Calu3 (cell line): ENCODE measurements around the gene ING1. TPM values are rescaled to one million over a fixed set of nuclear protein-coding genes. Genes with fewer than 3 reads are reported as not detected.

ENCODE experiments used
- BruUV-seq: library from RNA; stranded (reverse); fragments of 400-500 nt; replicated peaks from 2 replicates; lab custom pipeline; 2021; lab: Mats Ljungman, UMichigan
- CTCF ChIA-PET: fragments of 300-600 bp; sonication (Branson Sonifier 250); formaldehyde crosslinking; loops from one replicate; lab custom pipeline; 2022; ENCODE audit warnings: antibody characterized with exemption; lab: Charles Lee
- DNase-seq: peaks from one replicate; pipeline ENCODE4 v3.0.0; 2022
- H3K27ac Mint-ChIP-seq: one replicate; pipeline ENCODE4 v1.8.0; 2022; ENCODE audit warnings: mixed read lengths; ENCODE audit not compliant: unreplicated experiment
- H3K27me3 Mint-ChIP-seq: one replicate; pipeline ENCODE4 v1.8.0; 2022; ENCODE audit warnings: mixed read lengths; ENCODE audit not compliant: unreplicated experiment
- H3K36me3 Mint-ChIP-seq: one replicate; pipeline ENCODE4 v1.8.0; 2022; ENCODE audit warnings: mild to moderate bottlenecking, moderate library complexity, mixed read lengths; ENCODE audit not compliant: insufficient read depth, unreplicated experiment
- H3K4me1 Mint-ChIP-seq: one replicate; pipeline ENCODE4 v1.8.0; 2022; ENCODE audit warnings: mild to moderate bottlenecking, low read depth, mixed read lengths; ENCODE audit not compliant: unreplicated experiment
- H3K4me3 Mint-ChIP-seq: one replicate; pipeline ENCODE4 v1.8.0; 2022; ENCODE audit warnings: mild to moderate bottlenecking, low read depth, moderate library complexity, mixed read lengths; ENCODE audit not compliant: unreplicated experiment
- H3K9me3 Mint-ChIP-seq: one replicate; pipeline ENCODE4 v1.8.0; 2022; ENCODE audit warnings: low read depth, mixed read lengths; ENCODE audit not compliant: unreplicated experiment
- CTCF ChIP-seq: fragments of 200-600 bp; IDR thresholded peaks from one replicate; pipeline ENCODE4 v1.8.0; 2022; ENCODE audit warnings: antibody characterized with exemption; ENCODE audit not compliant: unreplicated experiment
- intact Hi-C: fragments of 100-400 bp; cut with micrococcal nuclease; formaldehyde crosslinking; loops from one replicate; pipeline ENCODE4 v1.10.0; 2022; ENCODE audit not compliant: unreplicated experiment
- total RNA-seq: library from RNA; stranded (reverse); gene quantifications from 2 replicates; pipeline ENCODE4 v1.2.3, GENCODE V29; 2022

ING1 gene
- total RNA-seq, 1 experiment from 2014 or later, result 8.4 TPM

- no peak overlapping the region for H3K27ac Mint-ChIP-seq
- H3K4me1 Mint-ChIP-seq, result no peaks in the 10 kb centered on the region
- no TSS peak for BruUV-seq
- H3K4me3 Mint-ChIP-seq, result peak overlapping the region; percentile 65
- no peaks in the 10 kb centered on the region for H3K27me3 Mint-ChIP-seq
- intact Hi-C loops, result no loop called here
- TF ChIP-seq CTCF, result no peak
- peaks cover 9% of the 10 kb centered on the region for H3K36me3 Mint-ChIP-seq
- no peak for DNase-seq
- H3K9me3 Mint-ChIP-seq, result no peaks in the 10 kb centered on the region
- CTCF ChIA-PET, result no interaction called here
Measured at GRCh38 chr13:110705356-110705825, 8.1 kb upstream of the ING1 start.

GRCh38 chr13:110705826-110706569 lies 7.5 kb upstream of the ING1 start, which contains the start of gene CARS2:
Gene CARS2, minus strand, starts transcription at chr13:110706116. Its CDS starts 23 bp downstream, at chr13:110706093.
- intact Hi-C loops, result no loop called here
- H3K4me3 Mint-ChIP-seq, result peak within 1 kb of the TSS; percentile 65
- H3K36me3 Mint-ChIP-seq, result peaks cover 9% of the 10 kb centered on the region
- no peaks in the 10 kb centered on the region for H3K9me3 Mint-ChIP-seq
- no peaks in the 10 kb centered on the region for H3K27me3 Mint-ChIP-seq
- CTCF ChIA-PET, result no interaction called here
- no peak within 1 kb of the TSS for H3K27ac Mint-ChIP-seq
- BruUV-seq, result no TSS peak
- DNase-seq, result peak; percentile 80
- no peak for TF ChIP-seq CTCF
- no peaks in the 10 kb centered on the region for H3K4me1 Mint-ChIP-seq

- CTCF ChIA-PET, result no interaction called here
- BruUV-seq, result no TSS peak
Measured at GRCh38 chr13:110706570-110707372, 6.7 kb upstream of the ING1 start.

More at GRCh38 chr13:110706570-110707372, 6.7 kb upstream of the ING1 start:
- Mint-ChIP-seq H3K27me3 (no peaks in the 10 kb centered on the region), H3K27ac (no peak overlapping the region), H3K36me3 (peaks cover 10% of the 10 kb centered on the region), H3K4me1 (no peaks in the 10 kb centered on the region), H3K9me3 (no peaks in the 10 kb centered on the region), H3K4me3 (peak overlapping the region; percentile 65)
- TF ChIP-seq CTCF, result no peak
- DNase-seq, result no peak
- intact Hi-C loops, result no loop called here
